Measurements from ENCODE around the gene TRIM50.
"Not testable (repeated sequence)": the region's sequence is repeated elsewhere in the genome, so short reads cannot be mapped to it uniquely, and the experiment has no call there.

Gene TRIM50

GRCh38 chr7:73297235-73297634, 30.6 kb downstream of the TRIM50 start:
- not testable (repeated sequence) for DNase-seq (ENCODE audit: low read depth, low spot score); H3K4me3 ChIP-seq (ENCODE audit: low read length)

GRCh38 chr7:73277210-73277609, 50.7 kb downstream of the TRIM50 start:
- H3K4me3 ChIP-seq (ENCODE audit: low read length); DNase-seq (ENCODE audit: low read depth, low spot score): not testable (repeated sequence)

DNA sequence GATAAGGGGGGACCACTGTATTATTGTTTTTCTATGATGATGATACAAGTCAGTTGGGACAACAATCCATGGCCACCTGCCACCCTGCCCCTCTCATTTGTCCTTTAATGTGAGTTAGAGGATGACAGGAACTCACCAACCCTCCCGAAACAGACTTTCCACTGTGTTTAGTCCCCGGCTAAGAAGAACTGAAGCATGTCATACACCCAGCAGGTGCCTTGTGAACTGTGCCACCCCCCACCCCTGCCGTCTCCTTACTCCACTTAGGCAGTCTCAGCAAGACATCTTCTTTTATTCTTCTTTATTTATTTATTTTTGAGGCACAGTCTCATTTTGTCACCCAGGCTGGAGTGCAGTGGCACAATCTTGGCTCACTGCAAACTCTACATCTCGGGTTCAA, 60.1 kb downstream of the TRIM50 start:
- not testable (repeated sequence) for DNase-seq (ENCODE audit: low read depth, low spot score); H3K4me3 ChIP-seq (ENCODE audit: low read length)

GRCh38 chr7:73266719-73267368, 61.0 kb downstream of the TRIM50 start:
- not testable (repeated sequence) for H3K4me3 ChIP-seq (ENCODE audit: low read length); DNase-seq (ENCODE audit: low read depth, low spot score)

All from Jurkat, Clone E6-1 (cell line).